HG03469 (cell line): Measurements from ENCODE around the gene KCNG3.
"Not testable (repeated sequence)": the region's sequence is repeated elsewhere in the genome, so short reads cannot be mapped to it uniquely, and the experiment has no call there.

Experiments
- ATAC-seq: cut with Tn5 transposase; IDR thresholded peaks from one replicate; pipeline ENCODE4 v1.9.1; 2021; ENCODE audit warnings: mild to moderate bottlenecking, moderate library complexity, moderate number of reproducible peaks; ENCODE audit not compliant: unreplicated experiment

KCNG3 gene

DNA sequence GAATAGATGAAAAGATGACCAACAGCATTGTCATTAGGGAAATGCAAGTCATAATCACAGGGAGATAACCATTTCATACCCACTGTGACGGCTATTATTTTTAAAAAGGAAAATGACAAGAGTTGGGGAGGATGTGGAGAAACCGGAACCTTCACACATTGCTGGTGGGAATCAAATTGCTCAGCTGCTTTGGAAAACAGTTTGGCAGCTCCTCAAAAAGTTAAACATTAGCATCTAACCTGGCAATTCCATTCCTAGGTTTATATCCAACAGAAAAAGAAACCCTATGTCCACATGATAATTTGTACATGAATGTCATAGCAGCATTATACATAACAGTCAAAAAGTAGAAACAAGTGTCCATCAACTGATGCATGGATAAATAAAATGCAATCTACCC is 58.2 kb downstream of the KCNG3 start:
- ATAC-seq, result no peak

DNA sequence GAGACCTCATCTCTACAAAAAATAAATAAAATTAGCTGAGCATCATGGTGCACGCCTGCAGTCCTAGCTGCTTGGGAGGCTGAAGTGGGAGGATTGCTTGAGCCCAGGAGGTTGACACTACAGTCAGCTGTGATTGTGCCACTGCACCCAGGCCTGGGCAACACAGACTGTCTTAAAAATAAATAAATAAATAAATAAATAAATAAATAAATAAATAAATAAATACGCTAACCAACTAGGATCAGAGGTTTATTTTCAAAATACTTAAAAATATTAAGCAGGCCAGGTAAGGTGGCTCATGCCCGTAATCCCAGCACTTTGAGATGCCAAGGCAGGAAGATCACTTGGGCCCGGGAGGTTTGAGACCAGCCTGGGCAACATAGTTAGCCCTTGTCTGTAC is 63.6 kb downstream of the KCNG3 start:
- no peak for ATAC-seq

DNA sequence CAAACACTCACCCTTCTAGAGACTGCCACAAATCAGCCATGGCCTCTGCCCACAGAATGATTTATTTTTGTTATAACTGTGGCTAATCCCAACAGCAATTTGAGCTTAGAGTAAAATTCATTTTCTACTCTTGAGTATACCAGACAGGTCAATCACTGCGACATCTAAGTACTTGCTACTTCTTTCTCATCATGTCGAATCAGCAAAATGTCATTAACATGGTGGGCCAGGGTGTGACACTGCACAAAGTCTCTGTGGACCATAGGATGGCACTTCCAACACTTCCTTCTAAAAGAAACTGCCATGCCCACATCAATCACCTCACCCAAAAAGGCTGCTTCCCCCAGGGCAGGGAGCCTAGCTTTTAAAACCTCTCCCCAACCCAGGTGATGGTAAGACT is 64.4 kb downstream of the KCNG3 start:
- no peak for ATAC-seq

DNA sequence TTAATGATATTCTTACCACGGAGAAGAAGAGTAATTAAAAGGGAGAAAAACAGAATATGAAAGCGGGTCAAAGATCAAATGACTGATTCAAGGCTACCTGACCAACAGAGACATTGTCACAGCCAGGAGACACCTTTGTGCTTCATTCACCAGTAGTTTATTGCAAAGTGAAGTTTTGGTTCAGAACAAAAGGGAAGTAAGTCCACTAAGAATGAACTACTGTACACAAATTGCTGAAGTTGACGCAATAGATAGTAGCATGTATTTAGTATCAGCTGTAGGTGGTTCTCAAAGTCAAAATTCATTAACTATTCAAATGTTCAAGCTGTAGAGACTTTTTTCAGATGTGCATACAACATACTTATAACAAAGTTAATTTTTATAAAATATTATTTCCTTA is 68.1 kb downstream of the KCNG3 start:
- no peak for ATAC-seq

DNA sequence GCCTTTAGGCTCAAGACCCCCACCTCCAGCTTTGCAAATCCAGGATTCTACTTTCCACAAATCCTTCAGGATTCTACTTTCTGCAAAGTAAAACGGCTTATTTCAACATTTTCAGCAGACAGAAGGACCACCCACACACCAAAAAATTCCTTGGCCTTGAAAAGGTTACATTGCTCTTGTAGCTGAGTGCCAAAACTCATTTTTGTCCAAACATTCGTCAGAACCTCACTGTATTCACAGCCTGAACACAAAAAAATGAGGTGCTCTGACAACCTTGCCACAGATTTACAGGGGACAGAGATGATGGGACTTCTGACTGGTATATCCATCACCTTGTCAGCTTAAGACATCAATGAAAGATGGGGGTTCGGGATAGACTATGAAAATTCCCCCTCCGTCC is 69.7 kb downstream of the KCNG3 start:
- ATAC-seq, result no peak

DNA sequence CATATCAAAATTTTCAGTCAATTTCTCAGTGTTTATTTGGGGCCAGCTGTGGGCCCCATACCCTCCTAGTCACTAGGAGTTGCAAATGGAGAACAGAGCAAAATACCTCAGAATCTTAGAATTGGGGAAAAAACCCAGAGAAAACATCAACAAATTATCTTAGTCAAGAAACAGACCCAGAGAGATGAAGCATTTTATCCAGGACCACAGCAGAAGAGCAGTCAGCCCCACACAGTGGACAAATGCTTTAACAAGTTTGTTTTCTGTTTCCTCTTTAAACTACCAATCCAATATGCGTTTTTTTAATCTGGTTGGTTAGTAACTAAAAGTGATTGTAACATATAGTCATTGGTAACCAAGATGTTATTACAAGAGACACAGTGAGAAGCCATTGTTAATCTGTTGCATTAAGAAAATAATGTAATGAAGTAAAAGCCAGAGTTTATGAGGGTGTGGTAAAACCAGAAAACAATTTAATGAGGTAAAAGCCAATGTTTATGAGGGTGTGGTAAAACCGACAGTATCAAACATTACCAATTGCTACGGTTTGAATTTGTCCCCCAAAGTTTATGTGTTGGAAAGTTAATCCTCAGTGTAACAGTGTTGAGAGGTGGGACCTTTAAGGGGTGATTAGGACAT is 72.1 kb downstream of the KCNG3 start:
- no peak for ATAC-seq

DNA sequence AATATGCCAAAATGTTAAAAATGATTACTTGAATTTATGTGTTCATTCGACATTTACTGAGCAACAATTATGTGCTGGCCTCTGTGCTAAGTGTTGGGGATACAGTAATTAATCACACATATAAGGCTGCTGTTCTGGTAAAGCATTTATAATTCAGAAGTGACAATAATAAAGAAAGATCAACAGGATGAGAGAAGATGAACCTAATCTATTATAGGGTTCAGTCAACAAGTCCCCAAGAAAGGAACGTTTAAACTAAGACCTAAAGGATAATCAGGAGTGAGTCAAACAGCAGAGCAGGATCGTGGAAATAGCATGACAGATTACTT is 72.7 kb downstream of the KCNG3 start:
- ATAC-seq, result no peak

DNA sequence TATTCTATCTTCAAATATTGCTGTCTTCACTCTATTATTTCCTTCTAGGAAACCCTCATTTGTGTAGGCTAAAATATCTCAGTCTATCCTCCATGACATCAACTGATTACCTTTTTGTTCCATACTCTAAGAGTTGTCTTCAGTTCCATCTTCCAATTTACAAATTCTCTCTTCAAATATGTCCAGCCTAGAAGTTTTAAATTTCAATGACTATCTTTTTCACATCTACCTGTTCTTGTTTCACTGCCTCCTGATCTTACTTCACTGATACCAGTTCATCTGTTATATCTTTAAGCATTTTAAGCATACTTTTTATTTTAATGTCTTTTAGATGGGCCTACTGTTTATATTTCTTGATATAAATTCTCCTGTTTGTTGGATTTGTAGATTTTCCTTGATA is 79.1 kb downstream of the KCNG3 start:
- no peak for ATAC-seq

DNA sequence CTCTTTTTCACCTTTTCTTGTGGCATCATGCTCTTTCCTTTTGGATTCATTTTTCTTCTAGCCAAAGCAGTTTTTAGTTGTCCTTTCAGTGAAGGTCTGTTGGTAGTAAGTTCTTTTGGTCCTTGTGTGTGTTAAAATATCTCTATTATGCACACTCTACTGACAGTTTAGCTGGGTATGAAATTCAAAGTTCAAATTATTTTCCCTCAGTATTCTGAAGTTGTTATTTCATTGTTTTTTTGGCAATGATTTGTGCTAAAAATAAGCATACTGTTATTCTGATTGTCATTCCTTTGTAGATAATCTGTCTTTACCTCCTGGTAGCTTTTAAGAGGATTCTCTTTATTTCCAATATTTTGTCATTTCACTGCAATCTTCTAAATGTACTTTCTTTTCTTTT is 79.6 kb downstream of the KCNG3 start:
- ATAC-seq, result no peak

DNA sequence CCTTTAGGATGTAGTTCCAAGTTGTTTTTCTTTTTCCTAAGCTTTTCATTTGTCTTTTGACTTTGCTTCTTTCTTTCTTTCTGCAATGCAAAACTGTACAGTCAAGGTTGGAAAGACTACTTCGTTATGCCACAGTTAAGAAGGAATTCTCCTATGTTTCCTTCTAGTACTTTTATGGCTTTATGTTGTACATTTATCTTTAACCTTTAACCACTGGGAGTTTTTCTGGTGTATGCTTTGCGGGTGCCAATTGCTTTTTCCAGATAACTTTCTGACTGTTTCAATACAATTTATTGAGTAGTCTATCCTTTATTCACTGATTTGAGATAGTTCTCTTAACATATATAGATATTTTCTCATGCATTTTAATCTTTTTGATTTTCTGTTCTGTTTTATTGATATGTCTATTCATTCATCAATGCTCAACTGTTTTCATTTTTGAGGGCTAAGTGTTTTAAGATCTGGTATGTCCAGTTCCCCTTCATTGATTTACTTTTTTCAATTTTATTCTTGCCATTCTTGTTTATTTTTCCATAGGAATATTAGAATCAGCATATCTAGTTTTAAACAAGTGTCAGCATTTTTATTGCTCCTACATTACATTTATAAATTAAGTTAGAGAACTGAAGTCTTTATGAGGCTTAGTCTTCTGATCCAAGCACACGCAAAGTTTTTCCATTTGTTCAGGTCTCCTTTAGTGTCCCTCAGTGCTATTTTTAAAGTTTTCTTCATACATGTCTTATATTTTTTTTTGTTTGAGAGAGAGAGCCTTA is 82.9 kb downstream of the KCNG3 start:
- no peak for ATAC-seq

DNA sequence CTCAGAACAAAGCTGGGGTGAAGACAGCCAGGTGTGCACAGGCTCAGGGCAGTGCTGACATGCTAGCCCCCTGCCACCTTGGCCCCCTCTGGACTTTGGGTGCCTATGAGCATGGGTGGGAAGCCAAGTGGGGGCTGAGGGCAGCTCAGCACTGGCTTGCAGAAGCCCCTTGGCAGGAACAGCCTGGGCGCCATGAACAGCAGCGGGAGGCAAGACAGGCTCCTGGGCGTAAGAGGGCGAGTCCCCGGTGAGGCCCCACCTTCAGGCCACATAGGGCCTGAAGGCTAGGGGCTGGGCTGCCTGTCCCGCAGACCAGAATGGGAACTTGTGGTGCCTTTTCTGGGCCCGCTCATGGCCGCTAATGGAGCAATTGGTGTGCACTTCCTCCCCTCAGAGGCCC is 85.8 kb downstream of the KCNG3 start:
- ATAC-seq, result no peak

DNA sequence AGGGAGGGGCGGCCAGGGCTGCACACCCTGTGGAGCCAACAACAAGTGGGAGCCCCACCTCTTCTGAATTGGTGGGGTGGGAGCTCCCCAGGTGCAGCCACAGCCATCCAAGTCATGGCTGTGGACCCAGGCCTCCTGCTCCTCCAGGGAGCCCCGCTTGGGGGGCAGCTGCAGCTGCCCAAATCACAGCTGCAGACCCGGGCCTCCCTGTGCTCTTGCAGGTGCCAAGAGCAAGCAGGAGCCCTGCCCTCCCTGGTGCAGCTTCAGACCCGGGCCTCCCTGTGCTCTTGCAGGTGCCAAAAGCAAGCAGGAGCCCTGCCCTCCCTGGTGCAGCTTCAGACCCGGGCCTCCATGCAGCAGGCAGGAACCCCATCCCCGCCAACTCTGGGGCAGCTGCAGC is 86.3 kb downstream of the KCNG3 start:
- no peak for ATAC-seq

DNA sequence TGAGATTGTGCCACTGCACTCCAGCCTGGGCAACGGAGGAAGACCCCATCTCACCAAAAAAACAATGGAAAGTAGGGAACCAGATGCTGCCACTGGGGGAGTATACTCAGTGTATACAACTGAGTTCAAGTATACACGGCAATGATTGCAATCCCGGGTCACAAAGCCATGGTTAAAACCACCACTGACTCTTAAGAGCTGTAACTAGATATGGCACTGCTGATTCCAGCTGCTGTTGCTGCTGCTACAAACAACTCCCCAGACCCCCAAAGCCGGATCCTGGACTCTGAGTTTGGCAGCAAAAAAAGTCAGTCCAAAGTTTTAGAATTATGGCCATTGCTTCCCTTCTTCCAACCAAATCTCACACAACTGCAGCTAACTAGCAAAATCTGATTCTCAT is 89.1 kb downstream of the KCNG3 start:
- no peak for ATAC-seq

DNA sequence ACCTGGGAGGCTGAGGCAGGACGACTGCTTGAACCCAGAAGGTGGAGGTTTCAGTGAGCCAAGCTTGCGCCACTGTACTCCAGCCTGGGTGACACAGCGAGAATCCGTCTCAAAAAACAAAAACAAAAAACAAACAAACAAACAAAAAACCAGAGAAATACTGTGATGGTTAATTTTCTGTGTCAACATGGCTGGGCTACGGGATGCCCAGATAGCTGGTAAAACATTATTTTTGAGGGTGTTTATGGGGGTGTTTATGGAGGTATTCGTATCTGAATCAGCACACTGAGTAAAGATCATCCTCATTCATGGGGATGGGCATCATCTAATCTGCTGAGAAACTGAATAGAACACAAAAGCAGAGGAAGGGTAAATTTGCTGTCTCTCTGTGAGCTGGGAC is 92.0 kb downstream of the KCNG3 start:
- ATAC-seq, result no peak

DNA sequence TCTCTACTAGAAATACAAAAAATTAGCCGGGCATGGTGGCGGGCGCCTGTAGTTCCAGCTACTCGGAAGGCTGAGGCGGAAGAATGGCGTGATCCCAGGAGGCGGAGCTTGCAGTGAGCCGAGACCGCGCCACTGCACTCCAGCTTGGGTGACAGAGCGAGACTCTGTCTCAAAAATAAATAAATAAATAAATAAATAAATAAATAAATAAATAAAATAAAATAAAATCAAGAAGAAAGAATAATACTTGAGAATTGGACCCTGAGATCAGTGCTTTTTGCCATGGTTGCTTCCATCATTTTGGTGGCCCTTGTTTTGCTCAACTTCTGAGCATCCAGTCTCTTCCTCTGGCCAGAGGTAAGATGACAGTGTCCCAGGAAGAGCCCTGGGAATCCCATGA is 95.7 kb downstream of the KCNG3 start:
- ATAC-seq, result not testable (repeated sequence)

DNA sequence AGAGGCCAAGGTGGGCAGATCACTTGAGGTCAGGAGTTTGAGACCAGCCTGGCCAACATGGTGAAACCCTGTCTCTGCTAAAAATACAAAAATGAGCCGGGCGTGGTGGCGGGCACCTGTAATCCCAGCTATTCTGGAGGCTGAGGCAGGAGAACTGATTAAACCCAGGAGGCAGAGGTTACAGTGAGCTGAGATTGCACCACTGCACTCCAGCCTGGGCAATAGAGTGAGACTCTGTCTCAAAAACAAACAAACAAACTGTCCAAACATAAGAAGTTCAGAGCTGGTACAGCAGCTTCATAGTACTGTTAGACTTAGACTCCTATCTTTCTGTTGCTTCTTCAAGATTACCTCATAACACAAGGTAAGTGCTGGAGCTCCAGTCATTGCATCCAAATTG is 100.5 kb downstream of the KCNG3 start:
- not testable (repeated sequence) for ATAC-seq

DNA sequence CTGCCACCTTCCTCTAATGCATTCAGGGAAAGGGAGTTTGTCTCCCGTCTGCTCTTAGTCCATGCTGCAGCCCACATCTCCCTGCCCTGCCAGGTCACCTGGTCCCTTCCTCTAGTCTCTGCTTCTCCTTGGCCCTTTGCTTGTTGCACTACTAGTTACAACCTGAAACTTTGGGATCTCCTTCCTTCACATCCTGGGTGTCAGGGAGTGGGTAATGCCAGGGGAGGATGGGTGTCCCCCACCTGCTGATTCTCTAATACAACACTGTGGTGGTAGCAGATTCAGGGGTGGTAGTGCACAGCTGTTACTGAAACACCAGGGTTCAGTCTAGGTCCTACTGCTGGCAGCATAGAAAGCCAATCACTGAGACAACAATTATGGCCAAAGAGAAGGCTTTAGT is 101.6 kb downstream of the KCNG3 start:
- ATAC-seq, result no peak
